Measurements from ENCODE around the gene PPP2R5D. TPM values are rescaled to one million over a fixed set of nuclear protein-coding genes. Genes with fewer than 3 reads are reported as not detected.

Gene PPP2R5D
- total and polyA plus RNA-seq, 9 of the 15 experiments (the other 6 are each of a cell fraction or from before 2014, with no cell fraction given), result 1.3 to 96.1 (median 38.4) TPM

- TF ChIP-seq ZMIZ1 (IDR thresholded peaks at IDR 0.05; ENCODE audit: low read depth in 2 of 2, low read length in 2 of 2), result 0 out of 4 replicates have a peak, but pooled peaks of 1 of the 2 experiments have one; percentile 51
- TF ChIP-seq ZNF592 (IDR thresholded peaks at IDR 0.05), result peak; percentile 92
- no peak for TF ChIP-seq ZNF561 (CRISPR knock-in tag; conservative IDR thresholded peaks at IDR 0.05)
- peak; percentile 81; the same call in 1 of the 2 replicates for TF ChIP-seq PHF8 (IDR thresholded peaks at IDR 0.05; ENCODE audit: borderline replicate concordance, low read length)
- peak; percentile 61; the same call in 1 of the 2 replicates for TF ChIP-seq ETV5 (CRISPR knock-in tag; IDR thresholded peaks at IDR 0.05; ENCODE audit: low read depth)
- TF ChIP-seq SAP30 (IDR thresholded peaks at IDR 0.05; ENCODE audit: borderline replicate concordance, insufficient read depth, low read depth, low read length, poor library complexity, severe bottlenecking), result peak; percentile 82
- TF ChIP-seq KHSRP (IDR thresholded peaks at IDR 0.05), result no peak
- peak; percentile 62 for TF ChIP-seq MEIS2 (IDR thresholded peaks at IDR 0.05; ENCODE audit: partially characterized antibody)
- TF ChIP-seq HMGN3 (IDR thresholded peaks at IDR 0.05; ENCODE audit: borderline replicate concordance, extremely low read depth, insufficient read length, low read depth, low read length), result peak; percentile 83
- no peak for TF ChIP-seq ZNF134 (CRISPR knock-in tag; conservative IDR thresholded peaks at IDR 0.05)
- TF ChIP-seq TFAP4 (CRISPR knock-in tag; IDR thresholded peaks at IDR 0.05; ENCODE audit: borderline replicate concordance), result peak; percentile 94
- TF ChIP-seq LCOR (CRISPR knock-in tag; IDR thresholded peaks at IDR 0.05), result no peak
- peak; percentile 86 for TF ChIP-seq CREM (IDR thresholded peaks at IDR 0.05; ENCODE audit: low read depth)
- 0 out of 2 replicates have a peak, but pooled peaks have one; percentile 29 for TF ChIP-seq CBX1 (IDR thresholded peaks at IDR 0.05; ENCODE audit: low read depth)
- TF ChIP-seq JUND (IDR thresholded peaks at IDR 0.05; ENCODE audit: borderline replicate concordance, low read depth, low read length), result peak; percentile 46; the same call in 1 of the 2 replicates
- no peak; the same call in 2 of the 3 replicates for TF ChIP-seq JUND (tag; IDR thresholded peaks at IDR 0.05; ENCODE audit: borderline replicate concordance, low read depth, low read length)
Measured at GRCh38 chr6:43021270-43022047, 37.1 kb downstream of the PPP2R5D start, which contains the start of gene RRP36 (continued).

Measured in K562 (cell line).